Mucosa of descending colon (tissue), 3 donors: ENCODE measurements around the gene CITED4. TPM values are rescaled to one million over a fixed set of nuclear protein-coding genes. Genes with fewer than 3 reads are reported as not detected.
A peak's percentile ranks its signal among the peaks of the same experiment; 100 is the strongest.

Experiments used
- ATAC-seq: fragments of 200-7000 bp; cut with Tn5 transposase; one replicate; pipeline ENCODE4 v1.9.1; 2020; ENCODE audit warnings: mild to moderate bottlenecking, moderate library complexity
- DNase-seq, 3 donors: peaks; one replicate each; pipeline ENCODE4 v3.0.0-alpha.2; 2020
- H3K36me3 ChIP-seq: fragments of 200-600 bp; one replicate; pipeline ENCODE4 v1.8.0; 2021; ENCODE audit warnings: low read depth, mild to moderate bottlenecking
- H3K4me1 ChIP-seq: fragments of 200-600 bp; one replicate; pipeline ENCODE4 v1.8.0; 2021; ENCODE audit warnings: low read depth, mild to moderate bottlenecking
- H3K4me3 ChIP-seq: fragments of 200-600 bp; one replicate; pipeline ENCODE4 v1.8.0; 2021; ENCODE audit warnings: mild to moderate bottlenecking
- H3K9me3 ChIP-seq: fragments of 200-600 bp; one replicate; pipeline ENCODE4 v1.8.0; 2021; ENCODE audit warnings: mild to moderate bottlenecking
- CTCF ChIP-seq: fragments of 200-600 bp; IDR thresholded peaks from one replicate; pipeline ENCODE4 v1.8.0; 2022; ENCODE audit warnings: antibody characterized with exemption, mild to moderate bottlenecking
- intact Hi-C, 2 donors: fragments of 100-400 bp; cut with DNase I in 1 of 2; cut with micrococcal nuclease in 1 of 2; formaldehyde crosslinking; loops; one replicate each; pipeline versions ENCODE4 v1.11.0 to v1.11.1; 2022; cut with DNase I, micrococcal nuclease
- long read RNA-seq, 2 donors: library from polyadenylated mRNA; unstranded; transcript quantifications; one replicate each; pipeline ENCODE4 v2.0.0, GENCODE V29; 2019 to 2021
- total RNA-seq, 3 donors: library from RNA; stranded (reverse); fragmentation: NEBNext Ultra II Directional in 2 of 3; extraction: Animal tissue kit (Norgen Biotek cat#: 25700) in 2 of 3; gene quantifications; one replicate each; pipeline versions ENCODE4 v1.2.1 to v1.2.4, GENCODE V29; 2021 to 2023
- donor health status: DM: no; HTN: no; CAD: no; lungs with moderate emphysema.
- donor health status: DM: no; HTN: no; CAD: no.
- donor health status: DM: no; HTN: yes; CAD: no.

The CITED4 gene
- total RNA-seq, result 10 to 100 TPM in 1 of 3 donors, 1 to 10 TPM in 2; 1.9 to 45.1 (median 4.7) TPM
- long read RNA-seq, donor 1, transcript CITED4-201 (1 exons, 1,316 nt), result major isoform, 169 of 169 reads
- long read RNA-seq, donor 1, partial matches to known transcripts, result 0 of 169 reads
- long read RNA-seq, donor 1, other reads (novel, unspliced or antisense), result 0 of 169 reads
- long read RNA-seq, donor 2, result 0 reads

- peak; percentile 99 for ATAC-seq
- H3K4me1 ChIP-seq, result no peaks in the 10 kb centered on the region
- intact Hi-C loops, result loop anchor here in 1 of 2 donors (5.0 kb wide), 1 partner anchor 85 kb away; no protein-coding TSS in a partner anchor
- H3K4me3 ChIP-seq, result peak within 1 kb of the TSS; percentile 44
- no peaks in the 10 kb centered on the region for H3K36me3 ChIP-seq
- no peaks in the 10 kb centered on the region for H3K9me3 ChIP-seq
- TF ChIP-seq CTCF, result peak; percentile 14
- DNase-seq, result peak; percentile 97 to 98 (median 98)
These were observed at the start of gene CITED4 for GRCh38 chr1:40862008-40862863. TSS of gene CITED4 (minus strand) at chr1:40862363. CDS start at chr1:40862127, 236 bp downstream.

DNA sequence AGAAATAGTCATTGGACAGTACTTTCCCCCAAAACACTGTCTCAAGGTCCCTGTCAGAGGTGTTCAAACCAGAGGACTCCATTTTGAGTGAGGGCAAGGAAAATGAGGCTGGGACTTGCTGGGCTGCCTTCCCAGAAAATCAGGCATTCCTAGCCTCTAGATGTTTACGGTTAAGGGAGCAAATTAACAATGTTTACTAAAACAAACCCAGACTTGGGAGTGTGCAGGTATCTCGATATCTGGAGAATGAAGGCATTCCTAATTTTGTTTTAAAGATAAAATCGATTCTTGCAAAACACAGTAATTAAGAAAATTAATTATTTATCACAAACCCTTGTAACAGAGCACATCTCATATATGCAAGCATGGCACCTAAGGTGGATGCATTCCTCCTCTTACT, 48.9 kb upstream of the CITED4 start:
- TF ChIP-seq CTCF, result no peak
- Histone ChIP-seq H3K4me3 (no peak overlapping the region), H3K4me1 (no peaks in the 10 kb centered on the region), H3K36me3 (no peaks in the 10 kb centered on the region), H3K9me3 (no peaks in the 10 kb centered on the region)
- DNase-seq (no peak), ATAC-seq (no peak)
- intact Hi-C loops, result no loop called here

GRCh38 chr1:40909281-40909680, 47.1 kb upstream of the CITED4 start:
- intact Hi-C loops, result no loop called here
- H3K4me3 ChIP-seq, result no peak overlapping the region
- no peak for TF ChIP-seq CTCF
- DNase-seq (no peak), ATAC-seq (no peak)
- no peaks in the 10 kb centered on the region for H3K4me1 ChIP-seq
- H3K36me3 ChIP-seq, result no peaks in the 10 kb centered on the region
- no peaks in the 10 kb centered on the region for H3K9me3 ChIP-seq

DNA sequence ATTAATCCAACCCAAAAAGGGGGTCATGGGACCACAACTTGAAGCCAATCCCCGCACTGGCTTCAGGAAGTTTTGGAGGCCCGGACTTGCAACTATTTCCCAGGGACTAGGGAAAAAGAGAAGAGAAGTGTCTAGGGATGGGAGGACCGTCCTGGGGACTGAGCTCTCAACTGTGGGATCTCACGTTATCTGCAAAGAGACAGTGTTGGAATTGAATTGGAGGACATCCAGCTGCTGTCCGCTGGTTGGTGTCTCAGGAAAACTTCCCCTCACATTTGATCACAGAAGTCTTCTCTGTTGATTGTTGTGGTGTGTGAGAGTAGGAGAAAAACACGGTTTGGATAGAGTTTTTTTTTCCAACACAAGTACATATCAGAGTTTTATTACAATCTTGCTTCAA, 46.2 kb upstream of the CITED4 start:
- Histone ChIP-seq H3K36me3 (no peaks in the 10 kb centered on the region), H3K9me3 (no peaks in the 10 kb centered on the region), H3K4me1 (no peaks in the 10 kb centered on the region), H3K4me3 (no peak overlapping the region)
- DNase-seq (no peak), ATAC-seq (no peak)
- no peak for TF ChIP-seq CTCF
- intact Hi-C loops, result no loop called here

GRCh38 chr1:40907899-40908298, 45.7 kb upstream of the CITED4 start:
- Histone ChIP-seq H3K4me1 (no peaks in the 10 kb centered on the region), H3K4me3 (no peak overlapping the region), H3K9me3 (no peaks in the 10 kb centered on the region), H3K36me3 (no peaks in the 10 kb centered on the region)
- DNase-seq (no peak), ATAC-seq (no peak)
- intact Hi-C loops, result no loop called here
- no peak for TF ChIP-seq CTCF
